ENCODE data around the gene TBC1D4.
"Not testable (repeated sequence)": the region's sequence is repeated elsewhere in the genome, so short reads cannot be mapped to it uniquely, and the experiment has no call there.

TBC1D4 gene

DNA sequence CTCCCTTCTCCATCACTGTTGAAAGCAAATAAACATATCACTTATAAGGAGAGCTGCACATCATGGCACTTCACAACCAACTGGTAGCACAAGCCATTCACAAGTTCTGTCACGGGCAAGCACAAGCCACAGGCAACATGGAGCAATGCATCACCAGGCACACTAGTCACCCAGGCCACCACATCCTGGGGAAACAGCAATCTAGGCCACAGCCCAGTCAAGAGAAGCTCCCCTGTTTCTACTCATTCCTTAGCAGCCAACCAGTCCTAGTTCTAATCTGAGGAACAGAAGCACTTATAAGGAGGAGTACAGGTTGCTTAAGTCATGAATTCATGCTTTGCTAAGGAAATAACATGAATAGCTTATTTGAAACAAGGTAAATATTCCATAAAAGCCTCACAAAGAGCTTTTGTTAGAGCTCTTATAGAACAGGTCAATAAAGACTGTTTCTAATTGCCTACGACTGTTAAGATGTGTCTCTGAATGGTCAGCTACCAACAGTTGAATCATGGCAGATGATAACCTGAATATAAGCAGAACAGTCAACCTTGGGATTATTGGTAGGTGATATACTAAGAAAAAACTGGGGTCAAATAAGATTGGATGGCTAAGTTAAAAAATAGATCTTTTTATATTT is 169.0 kb downstream of the TBC1D4 start:
- DNase-seq = no peak

DNA sequence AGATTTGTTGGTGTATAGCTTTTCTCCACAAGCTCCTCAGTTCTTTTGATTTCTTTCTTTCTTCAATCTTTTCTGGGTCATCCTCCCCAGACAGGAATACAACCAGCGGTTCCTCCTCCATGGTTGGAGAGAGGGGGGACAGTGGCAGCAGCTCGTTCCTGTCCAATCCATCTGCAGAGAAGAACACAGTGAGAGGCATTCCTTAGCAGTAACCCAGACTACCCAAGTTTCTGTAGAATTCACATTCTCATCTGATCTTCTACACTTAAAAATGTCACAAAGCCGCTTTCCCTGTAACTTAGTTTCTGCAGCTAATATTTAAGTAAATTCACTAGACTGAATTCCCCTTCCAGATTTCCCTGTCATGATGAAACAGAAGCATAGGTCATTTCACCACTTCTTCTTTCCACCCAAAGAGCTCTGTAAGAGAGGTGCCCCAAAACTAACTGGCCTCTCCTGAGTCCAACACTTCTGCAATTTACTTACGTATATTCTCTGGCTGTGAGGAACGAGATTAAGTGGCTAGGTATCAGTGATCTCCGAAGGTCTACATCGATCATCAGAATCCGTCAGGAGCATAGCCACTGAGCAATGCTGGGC is 171.9 kb downstream of the TBC1D4 start:
- DNase-seq = peak; percentile 54

DNA sequence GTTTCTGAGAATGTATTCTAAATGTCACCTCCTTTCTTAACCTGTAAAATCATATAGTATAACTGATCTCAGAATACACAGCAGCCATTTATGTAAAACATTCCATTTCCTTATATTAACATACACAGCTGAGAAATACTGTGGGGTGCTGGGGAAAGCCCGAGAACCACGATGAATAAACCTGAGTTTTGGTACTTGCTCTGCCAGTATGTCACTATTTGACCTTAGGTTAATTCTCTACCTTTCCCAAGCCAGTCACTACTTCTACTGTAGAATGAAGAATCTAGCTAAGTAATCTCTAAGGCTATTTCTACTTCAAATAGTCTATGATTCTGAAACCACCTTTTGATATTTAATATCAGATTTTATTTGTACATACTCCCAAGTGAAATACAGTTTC is 173.7 kb downstream of the TBC1D4 start:
- DNase-seq = no peak

DNA sequence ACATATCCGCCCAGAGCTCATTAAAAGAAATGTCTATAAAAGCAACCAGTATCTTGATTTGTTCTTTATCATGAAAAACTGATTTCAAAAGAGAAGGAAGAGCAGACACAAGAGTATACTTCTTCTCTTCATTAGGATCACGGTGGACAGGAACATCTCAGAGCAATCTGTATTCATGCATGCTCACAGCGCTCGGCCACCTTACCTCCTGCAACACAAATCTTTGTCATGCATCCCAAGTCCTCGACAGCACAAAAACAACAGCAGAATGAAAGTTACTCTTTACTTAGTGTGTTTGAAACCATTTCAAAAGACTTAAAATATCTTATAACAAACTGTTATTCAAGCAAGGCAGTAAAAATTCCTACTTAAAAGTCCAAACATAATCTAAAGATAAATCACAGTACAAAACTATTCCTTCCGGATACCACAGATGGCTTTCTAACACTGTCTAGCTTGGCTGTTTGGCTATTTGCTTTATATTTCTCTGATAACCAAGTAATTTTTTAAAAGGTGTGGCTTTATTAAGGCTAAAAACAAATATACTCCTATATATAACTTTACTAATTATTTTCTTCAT is 174.5 kb downstream of the TBC1D4 start:
- DNase-seq = no peak

DNA sequence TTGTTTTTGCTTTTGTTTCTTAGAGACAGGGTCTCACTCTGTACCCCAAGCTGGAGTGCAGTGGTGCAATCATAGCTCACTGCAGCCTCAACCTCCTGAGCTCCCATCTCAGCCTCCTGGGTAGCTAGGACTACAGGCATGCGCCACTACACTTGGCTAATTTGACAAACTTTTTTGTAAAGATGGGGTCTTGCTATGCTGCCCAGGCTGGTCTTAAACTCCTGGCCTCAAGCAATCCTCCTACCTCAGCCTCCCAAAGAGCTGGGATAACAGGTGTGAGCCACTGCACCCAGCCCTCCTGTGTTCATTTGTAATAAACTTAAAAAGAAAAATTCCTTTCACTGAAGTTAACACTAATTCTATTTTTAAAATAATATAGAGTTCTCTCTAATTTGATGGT is 175.0 kb downstream of the TBC1D4 start:
- DNase-seq = not testable (repeated sequence)

DNA sequence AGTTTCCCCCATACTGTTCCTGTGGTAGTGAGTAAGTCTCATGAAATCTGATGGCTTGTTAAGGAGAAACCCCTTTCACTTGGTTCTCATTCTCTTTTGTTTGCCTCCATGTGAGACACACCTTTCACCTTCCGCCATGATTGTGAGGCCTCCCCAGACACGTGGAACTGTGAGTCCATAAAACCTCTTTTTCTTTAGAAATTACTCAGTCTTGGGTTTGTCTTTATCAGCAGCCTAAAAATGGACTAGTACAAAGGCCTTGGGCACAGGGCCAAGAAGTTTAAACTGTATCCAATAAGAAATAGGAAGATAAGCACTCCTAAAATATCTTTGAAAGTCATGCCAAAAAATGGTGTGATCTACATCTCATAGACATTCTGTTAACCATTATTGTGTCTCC is 176.9 kb downstream of the TBC1D4 start:
- DNase-seq = no peak

DNA sequence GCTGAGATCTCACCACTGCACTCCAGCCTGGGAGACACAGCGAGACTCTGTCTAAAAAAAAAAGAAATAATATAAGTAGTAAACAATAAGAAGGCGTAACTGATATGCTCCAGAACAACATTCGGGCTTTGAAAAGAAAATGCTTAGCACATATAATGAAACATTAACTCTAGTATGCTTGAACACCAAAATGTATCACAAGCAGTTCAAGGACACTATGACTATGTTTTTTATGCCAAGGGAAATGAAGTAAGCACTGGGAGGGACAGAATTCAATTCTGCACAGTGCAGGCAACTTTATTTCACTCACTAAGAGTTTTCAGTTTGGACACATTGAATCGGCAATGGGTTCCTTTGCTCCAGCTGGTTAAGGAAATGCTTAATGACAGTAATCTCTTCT is 178.7 kb downstream of the TBC1D4 start:
- DNase-seq = no peak

DNA sequence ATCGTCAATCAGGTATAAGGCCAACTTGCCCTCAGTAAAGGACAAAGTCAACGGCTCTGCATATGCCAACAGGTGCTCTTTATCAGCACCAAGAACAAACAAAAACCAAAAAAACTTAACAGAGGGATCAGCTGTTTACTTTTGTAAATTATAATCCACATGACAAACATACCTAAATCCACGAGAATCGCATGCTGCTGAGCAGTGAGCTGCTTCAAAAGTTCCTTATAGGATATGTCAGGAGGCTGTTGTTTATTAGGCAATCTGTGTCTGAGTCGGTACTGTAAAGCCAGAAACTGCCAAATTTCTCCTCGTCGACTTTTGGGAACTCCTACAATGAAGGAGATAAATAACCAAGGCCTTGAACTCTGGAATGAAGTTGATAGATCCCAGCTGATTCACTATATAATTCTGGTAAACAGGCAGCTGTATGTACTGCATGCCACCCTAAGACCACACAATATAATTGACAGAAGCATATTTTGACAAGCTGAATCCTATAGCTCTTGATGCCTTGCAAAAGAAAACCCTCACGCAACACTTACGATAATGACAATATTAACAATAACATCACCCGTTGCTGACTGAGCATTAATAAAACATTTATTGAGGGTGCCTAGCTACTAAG is 179.8 kb downstream of the TBC1D4 start:
- DNase-seq = no peak

DNA sequence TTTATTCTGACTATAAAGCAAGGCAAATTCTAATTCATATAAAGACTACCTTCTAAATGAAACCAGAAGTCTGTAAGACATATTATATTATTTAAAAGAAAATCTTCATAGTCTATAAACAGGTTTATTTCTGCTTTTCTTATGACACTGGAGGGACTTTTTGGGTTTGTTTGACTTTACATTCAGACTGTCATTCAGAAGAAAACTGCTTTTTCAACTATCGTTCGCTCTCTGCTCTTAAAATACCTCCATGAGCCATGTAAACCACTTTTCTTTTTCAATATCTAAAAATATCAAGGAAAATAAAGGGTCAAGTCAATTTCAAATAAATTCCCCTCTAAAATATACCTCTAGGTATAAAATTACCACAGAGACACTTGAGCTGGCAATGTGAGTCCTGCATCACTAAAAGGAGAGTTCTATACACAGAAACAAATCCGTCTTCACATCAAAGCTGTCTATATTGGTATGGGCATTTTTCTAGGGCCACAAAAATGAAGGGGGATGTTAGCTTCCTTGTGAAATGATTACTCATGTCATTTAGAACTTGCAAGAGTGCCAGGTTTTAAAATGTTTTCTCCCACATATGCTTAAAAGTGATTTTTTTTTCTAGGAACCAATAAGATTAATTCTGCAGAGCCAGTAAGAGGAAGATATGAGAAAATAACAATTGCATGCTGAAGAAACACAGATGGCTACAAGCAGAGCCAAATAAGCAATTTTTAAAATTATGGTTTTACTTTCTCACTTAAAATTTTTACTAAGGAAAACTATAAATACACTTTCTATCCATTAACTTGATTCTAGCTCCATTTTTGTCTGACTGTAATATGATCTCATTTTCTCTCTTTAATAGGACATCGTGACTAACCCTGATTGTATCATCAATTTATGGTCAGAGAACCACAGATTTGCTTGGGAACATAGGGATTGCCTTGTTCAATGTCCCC is 181.8 kb downstream of the TBC1D4 start:
- no peak for DNase-seq

DNA sequence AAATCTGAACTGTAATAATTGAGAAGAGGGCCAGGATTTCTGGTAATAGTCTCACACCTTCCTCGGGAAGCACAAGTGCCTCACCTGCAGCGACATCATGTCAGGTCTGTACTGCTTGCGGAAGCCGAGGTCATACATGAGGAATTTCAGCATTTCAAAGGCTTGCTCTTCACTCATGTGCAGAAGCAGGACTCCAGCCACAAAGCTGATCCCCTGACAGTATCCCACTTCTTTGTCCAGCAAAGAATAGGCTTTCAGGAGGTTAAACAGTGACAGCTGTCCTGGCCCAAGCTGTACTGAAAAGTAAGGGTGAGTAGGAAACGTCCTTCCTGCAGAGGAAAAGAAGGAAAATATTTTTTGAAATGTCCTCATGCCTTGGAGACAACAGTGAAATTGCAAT is 182.7 kb downstream of the TBC1D4 start:
- no peak for DNase-seq

DNA sequence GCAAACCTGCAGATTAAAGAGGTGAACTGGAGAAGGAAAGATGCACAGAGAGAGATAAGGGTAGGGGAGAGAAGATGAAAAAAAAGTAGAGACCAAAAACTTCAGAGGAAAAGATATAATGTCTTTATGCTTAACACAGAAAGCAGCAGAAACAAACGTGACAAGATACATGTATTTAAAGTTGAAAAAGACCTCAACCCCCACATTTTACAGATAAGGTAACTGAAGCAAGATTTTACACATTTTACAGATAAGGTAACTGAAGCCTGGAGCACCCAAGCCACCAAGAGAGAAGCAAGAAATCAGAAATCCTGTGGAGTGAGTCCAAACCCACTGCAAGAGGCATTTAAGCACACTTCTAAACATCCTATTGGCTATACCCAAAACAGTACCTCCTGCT is 185.3 kb downstream of the TBC1D4 start:
- no peak for DNase-seq

DNA sequence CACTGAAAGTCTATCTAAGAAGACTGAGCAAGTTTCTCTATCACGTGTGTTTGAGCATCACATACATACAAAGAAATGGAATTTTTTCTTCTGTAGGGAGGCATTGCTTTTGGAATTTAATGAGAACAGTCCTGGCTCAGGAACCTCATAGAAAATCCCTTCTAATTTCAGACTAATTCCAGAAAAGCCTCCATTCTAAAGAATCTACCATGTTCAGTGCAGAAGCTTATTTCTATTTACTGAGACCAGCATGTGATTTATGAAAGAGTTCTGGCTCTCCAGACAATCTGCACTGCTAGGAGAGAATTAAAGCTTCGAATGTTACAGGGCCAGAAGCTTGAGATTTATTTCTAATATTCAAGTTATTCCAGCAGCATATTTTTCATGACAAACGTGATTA is 186.8 kb downstream of the TBC1D4 start:
- no peak for DNase-seq

DNA sequence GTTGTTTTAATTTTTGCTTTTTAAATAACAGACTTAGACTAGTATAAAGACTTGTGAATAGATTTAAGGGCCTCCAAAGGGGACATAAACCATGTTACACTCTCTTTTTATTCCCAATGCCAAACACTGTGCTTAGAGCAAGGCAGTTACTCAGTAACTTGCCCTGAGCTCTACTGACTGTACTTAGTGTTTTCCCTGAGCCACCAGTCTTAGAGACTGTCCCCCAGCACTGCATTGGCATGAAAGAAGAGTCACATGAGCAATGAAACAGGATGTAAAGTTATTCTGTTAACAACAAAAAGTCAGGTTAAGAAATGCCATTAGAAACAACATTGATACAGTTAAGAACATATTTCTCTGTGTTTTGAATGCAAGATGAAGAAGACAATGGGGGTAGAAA is 187.9 kb downstream of the TBC1D4 start:
- no peak for DNase-seq

DNA sequence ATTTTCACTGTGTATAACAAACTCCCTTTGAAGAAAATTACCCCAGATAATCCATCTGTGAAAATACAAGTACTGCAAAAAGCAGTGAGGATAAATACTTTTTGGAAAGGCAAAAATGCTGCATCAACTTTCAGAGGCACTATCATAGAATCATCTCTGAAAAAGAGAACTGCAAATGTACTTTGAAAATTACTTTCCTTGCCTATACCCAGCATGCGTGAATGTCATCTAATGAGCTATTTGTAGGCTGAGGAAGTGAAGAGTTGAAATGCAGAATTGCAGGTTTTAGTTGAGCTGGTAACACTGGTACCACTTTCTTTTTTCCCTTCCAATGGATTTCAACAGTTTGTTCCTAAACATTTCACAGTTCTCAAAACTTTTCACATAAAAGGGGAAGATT is 196.7 kb downstream of the TBC1D4 start:
- DNase-seq = peak; percentile 5

DNA sequence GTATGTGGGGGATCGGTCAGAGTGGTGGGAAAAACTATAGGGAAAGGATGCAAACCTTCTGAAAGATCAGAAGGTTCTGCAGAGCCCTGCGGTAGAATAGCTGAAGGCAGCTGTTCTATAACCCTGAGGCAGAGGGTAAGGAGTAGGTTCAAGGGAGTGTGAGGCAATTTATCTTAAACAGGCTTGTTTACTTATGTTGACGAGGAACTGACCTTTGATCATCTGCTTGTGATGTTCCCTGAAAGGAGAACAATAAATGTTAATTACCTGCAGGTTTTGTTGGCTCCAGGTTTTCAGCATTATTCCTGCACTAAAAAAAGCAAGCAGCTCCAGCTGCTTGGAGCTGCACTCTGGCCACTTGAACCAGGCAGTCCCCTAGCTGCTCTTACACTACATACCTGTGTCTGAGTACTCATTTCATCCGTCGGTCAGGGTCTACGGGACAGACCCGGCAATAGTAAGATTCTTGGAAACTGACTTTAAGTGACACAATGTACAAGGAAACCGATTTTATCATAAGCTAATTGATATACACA is 202.1 kb downstream of the TBC1D4 start:
- DNase-seq = no peak

DNA sequence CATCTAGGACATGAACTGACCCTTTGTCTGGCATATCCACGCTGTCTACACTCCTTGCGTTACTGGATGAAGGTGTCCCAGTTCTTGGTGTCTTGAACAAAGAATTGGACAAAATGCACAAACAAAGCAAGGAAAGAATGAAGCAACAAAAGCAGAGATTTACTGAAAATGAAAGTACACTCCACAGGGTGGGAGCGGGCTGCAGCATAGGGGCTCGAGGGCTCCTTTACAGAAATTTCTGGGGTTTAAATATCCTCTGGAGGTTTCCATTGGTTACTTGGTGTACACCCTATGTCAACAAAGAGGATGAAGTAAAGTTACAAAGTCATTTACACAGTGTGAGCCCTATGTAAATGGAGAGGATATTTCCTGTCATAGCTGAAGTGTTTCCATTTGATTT is 208.3 kb downstream of the TBC1D4 start:
- not testable (repeated sequence) for DNase-seq

DNA sequence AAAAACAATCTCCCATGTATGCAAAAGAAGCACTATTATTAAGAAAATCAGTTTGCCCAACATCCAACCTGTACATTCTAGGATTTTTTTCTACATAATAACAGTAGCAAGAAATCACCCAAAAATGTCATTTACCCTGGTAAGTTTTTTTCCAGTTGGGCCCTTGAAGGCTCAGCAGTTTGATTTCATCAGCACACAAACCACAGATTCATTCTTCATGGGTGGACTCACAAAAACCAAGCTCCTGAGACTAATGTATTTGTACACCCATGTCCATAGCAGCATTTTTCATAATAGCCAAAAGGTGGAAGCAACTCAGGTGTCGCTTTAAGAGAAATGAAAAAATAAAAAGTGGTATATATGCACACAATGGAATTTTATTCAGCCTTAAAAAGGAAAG is 210.1 kb downstream of the TBC1D4 start:
- no peak for DNase-seq

DNA sequence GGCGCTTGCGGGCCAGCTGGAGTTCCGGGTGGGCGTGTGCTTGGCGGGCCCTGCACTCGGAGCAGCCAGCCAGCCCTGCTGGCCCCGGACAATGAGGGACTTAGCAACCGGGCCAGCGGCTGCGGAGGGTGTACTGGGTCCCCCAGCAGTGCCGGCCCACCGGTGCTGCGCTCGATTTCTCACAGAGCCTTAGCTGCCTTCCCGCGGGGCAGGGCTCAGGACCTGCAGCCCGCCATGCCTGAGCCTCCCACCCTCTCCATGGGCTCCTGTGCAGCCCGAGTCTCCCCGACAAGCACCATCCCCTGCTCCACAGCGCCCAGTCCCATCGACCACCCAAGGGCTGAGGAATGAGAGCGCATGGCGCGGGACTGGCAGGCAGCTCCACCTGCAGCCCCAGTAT is 213.5 kb downstream of the TBC1D4 start:
- DNase-seq = not testable (repeated sequence)

DNA sequence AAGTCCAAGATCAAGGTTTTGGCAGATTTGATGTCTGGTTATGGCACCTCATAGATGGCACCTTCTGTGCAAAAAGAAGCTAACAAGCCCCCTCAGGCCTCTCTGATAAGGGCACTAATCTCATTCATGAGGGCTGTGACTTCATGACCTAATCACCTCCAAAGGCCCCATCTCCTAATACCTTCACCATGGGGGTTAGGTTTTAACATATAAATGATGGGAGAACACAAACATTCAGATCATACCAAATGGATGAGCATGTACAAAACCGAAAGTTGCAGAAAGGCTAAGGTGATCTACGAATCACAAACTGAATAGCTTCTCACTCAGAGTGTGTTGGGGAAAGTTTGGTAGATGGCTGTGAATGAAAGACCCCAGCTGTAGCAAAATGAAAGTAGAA is 217.4 kb downstream of the TBC1D4 start:
- no peak for DNase-seq

DNA sequence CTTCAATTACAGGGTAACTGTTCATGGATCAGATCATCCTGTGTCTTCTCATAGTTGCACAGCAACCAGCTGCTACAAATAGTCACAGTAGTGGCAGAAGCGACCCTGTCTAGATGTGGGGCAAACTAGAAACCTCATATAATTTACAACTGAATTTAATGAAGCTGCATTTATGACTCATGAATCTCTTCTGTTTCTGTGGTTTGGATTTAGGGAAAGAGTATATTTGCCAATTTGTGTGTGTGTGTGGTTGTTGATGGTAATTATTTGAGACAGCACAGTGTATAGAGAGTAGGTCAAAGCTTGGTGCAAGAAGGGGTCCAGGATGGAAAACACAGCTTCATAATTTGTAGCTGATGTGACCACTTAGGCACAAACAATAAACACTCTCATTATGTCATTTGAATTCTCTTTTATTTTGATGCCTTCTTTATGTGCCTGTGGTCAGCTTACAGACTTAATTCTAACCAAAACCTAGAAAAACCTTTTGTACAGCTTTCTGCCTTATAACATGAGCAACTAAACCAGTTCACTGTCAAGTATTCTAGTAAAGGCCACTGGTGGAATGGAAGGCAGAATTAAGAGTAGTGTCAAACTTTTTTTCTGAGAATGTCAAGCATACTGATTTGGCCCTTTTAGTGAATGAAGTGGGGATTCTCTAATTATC is 218.1 kb downstream of the TBC1D4 start:
- DNase-seq = no peak

DNA sequence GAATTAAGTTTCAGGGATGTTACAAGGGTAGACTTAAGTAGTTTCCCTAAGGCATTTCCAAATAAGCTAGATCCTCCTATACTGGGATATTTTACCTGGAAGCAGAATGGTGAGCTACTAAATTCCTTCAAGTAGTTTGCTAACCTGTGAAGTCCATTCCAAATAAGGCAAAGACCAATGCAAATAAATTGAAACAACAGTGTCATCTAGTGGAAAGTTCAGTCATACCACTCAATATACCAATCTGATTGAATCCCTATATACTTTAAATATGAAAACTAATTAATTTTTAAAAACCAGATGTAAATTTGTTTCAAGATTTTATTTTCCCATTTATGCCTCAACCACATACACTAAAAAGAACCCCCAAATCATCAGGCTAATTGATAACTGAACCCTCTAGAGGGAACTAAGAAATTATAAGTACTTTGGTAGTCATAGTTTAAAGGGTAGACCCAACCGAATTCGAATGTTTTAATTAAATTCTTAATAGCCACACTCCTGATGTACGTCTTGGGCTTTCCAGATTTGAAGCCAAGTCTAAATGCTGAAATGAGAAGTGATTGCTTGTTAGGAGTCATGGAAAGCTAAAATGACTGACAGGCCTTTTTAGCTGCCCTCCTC is 223.7 kb downstream of the TBC1D4 start:
- DNase-seq = peak; percentile 9

DNA sequence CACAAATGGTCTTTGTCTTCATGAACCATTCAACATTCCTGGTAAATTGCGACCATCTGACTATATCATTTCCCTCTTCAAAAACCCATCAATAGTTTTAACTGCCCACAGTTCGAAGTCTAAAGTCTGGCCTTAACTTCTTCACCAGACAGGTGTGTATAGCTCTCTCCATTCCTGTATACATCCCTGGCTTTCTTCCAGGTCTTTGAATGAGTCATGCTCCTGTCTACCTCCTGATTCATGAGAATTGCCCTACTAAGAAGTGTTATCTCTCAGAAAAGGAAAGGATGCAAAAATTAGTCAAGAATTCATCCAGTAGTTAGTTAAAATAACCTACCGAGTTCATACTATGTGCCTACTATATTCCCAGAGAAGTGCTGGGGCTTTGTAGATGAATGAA is 225.0 kb downstream of the TBC1D4 start:
- no peak for DNase-seq
